Psoas muscle (tissue), 8 donors: ENCODE data around the gene EPHB1. TPM values are rescaled to one million over a fixed set of nuclear protein-coding genes. Genes with fewer than 3 reads are reported as not detected.

Source experiments
- ATAC-seq, 4 donors: fragments of 200-7000 bp; cut with Tn5 transposase; one replicate each; pipeline ENCODE4 v1.9.1; 2020; ENCODE audit warnings: moderate library complexity in 3 of 4, mild to moderate bottlenecking in 2 of 4
- DNase-seq, 2 donors: peaks; one replicate each; pipeline ENCODE4 v3.0.0-alpha.2; 2020
- H3K27ac ChIP-seq: fragments of 200-600 bp; one replicate; pipeline ENCODE4 v1.8.0; 2022
- H3K27me3 ChIP-seq, 3 donors: fragments of 200-600 bp in 1 of 3; one replicate each; pipeline versions ENCODE4 v1.6.1 to v1.8.0; 2013 to 2022; ENCODE audit warnings: low read length in 2 of 3, mild to moderate bottlenecking in 2 of 3, moderate library complexity in 1 of 3; ENCODE audit not compliant: insufficient read depth in 3 of 3
- H3K36me3 ChIP-seq, 2 donors: fragments of 200-600 bp in 1 of 2; one replicate each; pipeline versions ENCODE4 v1.6.1 to v1.8.0; 2013 to 2022; ENCODE audit warnings: low read depth in 1 of 2, mild to moderate bottlenecking in 1 of 2, moderate library complexity in 1 of 2; ENCODE audit not compliant: insufficient read depth in 1 of 2
- H3K4me1 ChIP-seq: fragments of 200-600 bp; one replicate; pipeline ENCODE4 v1.8.0; 2022
- H3K4me3 ChIP-seq: fragments of 200-600 bp; one replicate; pipeline ENCODE4 v1.8.0; 2022; ENCODE audit warnings: mild to moderate bottlenecking
- H3K9me3 ChIP-seq: fragments of 200-600 bp; one replicate; pipeline ENCODE4 v1.8.0; 2022
- WGBS, 3 donors: extraction: QIAGEN DNeasy Blood & Tissue Kit; methylation state at CpG; one replicate each; pipeline versions ENCODE4 v1.1.6 to v1.1.7; 2013; 5-methylcytosine and 5-hydroxymethylcytosine counted together
- intact Hi-C, 2 donors: fragments of 100-400 bp; cut with DNase I; formaldehyde crosslinking; loops; one replicate each; pipeline versions ENCODE4 v1.11.0 to v1.14.2; 2022
- polyA plus RNA-seq, 3 donors: library from polyadenylated mRNA; stranded (reverse); fragments of 200-250 nt; gene quantifications; one replicate each; pipeline ENCODE4 v1.2.3, GENCODE V29; 2013
- total RNA-seq, 4 donors: library from RNA; stranded (reverse); fragmentation: NEBNext Ultra II Directional in 2 of 4; extraction: Animal tissue kit (Norgen Biotek cat#: 25700) in 2 of 4; gene quantifications; one replicate each; pipeline versions ENCODE4 v1.2.1 to v1.2.4, GENCODE V29; 2021 to 2023
- TF ChIP-seq, protein P1 (sequence below): fragments of 200-600 bp; IDR thresholded peaks from one replicate; pipeline ENCODE4 v1.8.0; 2022; ENCODE audit warnings: antibody characterized with exemption
- donor health status: healthy with polysubstance abuse.
- donor health status: DM: no; HTN: no; CAD: no; lungs with moderate emphysema.
- donor health status: Bipolar disorder and iron deficiency.
- donor health status: healthy.
- donor health status: DM: yes; HTN: yes; CAD: no.
- donor health status: DM: no; HTN: no; CAD: no.
- donor health status: DM: no; HTN: no; CAD: no.
- donor health status: DM: yes; HTN: yes; CAD: no.

The EPHB1 gene
- total and polyA plus RNA-seq, 7 donors: 0.85 to 6.3 (median 2.0) TPM

DNA sequence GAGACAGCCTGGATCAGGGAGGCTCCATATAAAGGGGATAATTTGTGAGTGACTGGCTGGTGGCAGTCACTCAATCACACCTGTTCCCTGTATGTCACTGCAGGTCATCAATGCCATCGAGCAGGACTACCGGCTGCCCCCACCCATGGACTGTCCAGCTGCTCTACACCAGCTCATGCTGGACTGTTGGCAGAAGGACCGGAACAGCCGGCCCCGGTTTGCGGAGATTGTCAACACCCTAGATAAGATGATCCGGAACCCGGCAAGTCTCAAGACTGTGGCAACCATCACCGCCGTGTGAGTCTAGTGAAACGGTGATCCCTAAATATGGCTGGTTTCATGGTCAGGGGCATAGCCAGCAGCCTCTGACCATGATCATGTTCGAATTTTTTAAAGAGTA is 453.2 kb downstream of the EPHB1 start:
- Histone ChIP-seq H3K36me3 (no peaks in the 10 kb centered on the region), H3K4me3 (no peak overlapping the region), H3K4me1 (peaks cover 10% of the 10 kb centered on the region), H3K9me3 (no peaks in the 10 kb centered on the region), H3K27ac (peak overlapping the region; percentile 72), H3K27me3 (no peaks in the 10 kb centered on the region)
- ATAC-seq: peak; percentile 86 to 97 (median 90)
- intact Hi-C loops: loop anchor here (10.0 kb wide), 1 partner anchor 453 kb away; the partner anchor contains the start of gene EPHB1 (in 2 of the 2)
- DNase-seq: peak; percentile 17 to 74
- 24 to 40% (median 35%) methylated on average over 12 of the region's 12 CpGs for WGBS, 3 donors
- TF ChIP-seq, protein P1, sequence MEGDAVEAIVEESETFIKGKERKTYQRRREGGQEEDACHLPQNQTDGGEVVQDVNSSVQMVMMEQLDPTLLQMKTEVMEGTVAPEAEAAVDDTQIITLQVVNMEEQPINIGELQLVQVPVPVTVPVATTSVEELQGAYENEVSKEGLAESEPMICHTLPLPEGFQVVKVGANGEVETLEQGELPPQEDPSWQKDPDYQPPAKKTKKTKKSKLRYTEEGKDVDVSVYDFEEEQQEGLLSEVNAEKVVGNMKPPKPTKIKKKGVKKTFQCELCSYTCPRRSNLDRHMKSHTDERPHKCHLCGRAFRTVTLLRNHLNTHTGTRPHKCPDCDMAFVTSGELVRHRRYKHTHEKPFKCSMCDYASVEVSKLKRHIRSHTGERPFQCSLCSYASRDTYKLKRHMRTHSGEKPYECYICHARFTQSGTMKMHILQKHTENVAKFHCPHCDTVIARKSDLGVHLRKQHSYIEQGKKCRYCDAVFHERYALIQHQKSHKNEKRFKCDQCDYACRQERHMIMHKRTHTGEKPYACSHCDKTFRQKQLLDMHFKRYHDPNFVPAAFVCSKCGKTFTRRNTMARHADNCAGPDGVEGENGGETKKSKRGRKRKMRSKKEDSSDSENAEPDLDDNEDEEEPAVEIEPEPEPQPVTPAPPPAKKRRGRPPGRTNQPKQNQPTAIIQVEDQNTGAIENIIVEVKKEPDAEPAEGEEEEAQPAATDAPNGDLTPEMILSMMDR: no peak

DNA sequence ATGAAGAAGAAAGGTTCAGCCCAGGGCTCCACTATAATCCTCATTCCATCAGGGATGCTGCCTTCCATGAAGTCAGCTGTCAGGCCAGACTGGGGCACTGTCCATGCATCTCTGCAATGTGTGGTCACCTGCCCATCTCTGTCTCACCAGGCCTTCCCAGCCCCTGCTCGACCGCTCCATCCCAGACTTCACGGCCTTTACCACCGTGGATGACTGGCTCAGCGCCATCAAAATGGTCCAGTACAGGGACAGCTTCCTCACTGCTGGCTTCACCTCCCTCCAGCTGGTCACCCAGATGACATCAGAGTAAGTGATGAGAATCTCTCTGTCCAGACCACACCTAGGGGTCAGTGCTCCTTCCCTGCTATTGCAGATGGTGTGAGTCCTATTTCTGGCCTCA is 454.1 kb downstream of the EPHB1 start:
- intact Hi-C loops: loop anchor here (10.0 kb wide), 1 partner anchor 454 kb away; the partner anchor contains the start of gene EPHB1 (in 2 of the 2)
- H3K36me3 ChIP-seq: no peaks in the 10 kb centered on the region
- H3K9me3 ChIP-seq: no peaks in the 10 kb centered on the region
- H3K27me3 ChIP-seq: no peaks in the 10 kb centered on the region
- TF ChIP-seq, protein P1: no peak
- DNase-seq: no peak
- H3K4me1 ChIP-seq: peaks cover 10% of the 10 kb centered on the region
- no peak overlapping the region for H3K27ac ChIP-seq
- no peak for ATAC-seq
- no peak overlapping the region for H3K4me3 ChIP-seq
- 86 to 91% (median 91%) methylated on average over 5 of the region's 5 CpGs for WGBS, 3 donors

DNA sequence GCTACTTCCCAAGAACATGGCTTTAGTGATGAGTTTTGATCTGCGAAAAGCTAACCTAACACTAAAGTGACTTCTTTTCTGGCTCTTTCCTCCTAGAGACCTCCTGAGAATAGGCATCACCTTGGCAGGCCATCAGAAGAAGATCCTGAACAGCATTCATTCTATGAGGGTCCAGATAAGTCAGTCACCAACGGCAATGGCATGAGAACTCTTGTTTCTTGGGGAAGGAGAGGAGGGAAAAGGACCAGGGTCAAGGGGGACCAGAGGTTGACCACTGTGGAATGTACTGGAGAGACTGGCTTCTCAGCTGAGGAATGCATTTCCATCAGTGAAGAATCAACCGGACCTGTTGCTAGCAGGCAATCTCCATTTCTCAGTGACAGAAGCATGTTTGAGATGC is 463.9 kb downstream of the EPHB1 start:
- TF ChIP-seq, protein P1: no peak
- WGBS, 3 donors: 90 to 96% (median 91%) methylated on average over 3 of the region's 3 CpGs

DNA sequence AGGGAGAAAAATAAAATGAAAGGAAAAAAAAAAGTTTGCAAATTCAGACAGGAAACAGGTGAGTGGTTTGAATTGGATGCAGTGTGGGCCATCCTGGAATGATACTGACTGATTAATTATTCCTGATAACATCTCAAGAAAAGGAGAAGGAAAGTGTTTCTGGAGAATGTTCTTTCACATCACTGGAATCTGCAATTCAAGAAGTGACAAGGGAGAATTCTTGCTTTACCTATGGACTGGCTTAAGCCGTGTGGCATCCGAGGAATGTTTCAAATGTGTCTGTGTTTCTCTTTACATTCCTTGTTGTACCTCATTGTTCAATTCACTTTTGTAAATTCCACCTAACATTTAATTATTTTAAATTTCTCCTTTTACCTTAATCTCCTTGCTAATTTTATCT is 465.0 kb downstream of the EPHB1 start:
- H3K27me3 ChIP-seq: no peaks in the 10 kb centered on the region
- no peak overlapping the region for H3K4me3 ChIP-seq
- H3K36me3 ChIP-seq: no peaks in the 10 kb centered on the region
- no peaks in the 10 kb centered on the region for H3K4me1 ChIP-seq
- intact Hi-C loops: no loop called here
- TF ChIP-seq, protein P1: no peak
- no peaks in the 10 kb centered on the region for H3K9me3 ChIP-seq
- no peak for DNase-seq
- no peak for ATAC-seq
- H3K27ac ChIP-seq: no peak overlapping the region
- WGBS, 3 donors: 90 to 95% (median 91%) methylated on average over 2 of the region's 2 CpGs

More for the DNA sequence above, 463.9 kb downstream of the EPHB1 start:
- DNase-seq: no peak
- H3K36me3 ChIP-seq: no peaks in the 10 kb centered on the region
- no peaks in the 10 kb centered on the region for H3K27me3 ChIP-seq
- no peak for ATAC-seq
- no peaks in the 10 kb centered on the region for H3K9me3 ChIP-seq
- no peak overlapping the region for H3K27ac ChIP-seq
- H3K4me1 ChIP-seq: no peaks in the 10 kb centered on the region
- intact Hi-C loops: no loop called here
- H3K4me3 ChIP-seq: no peak overlapping the region

DNA sequence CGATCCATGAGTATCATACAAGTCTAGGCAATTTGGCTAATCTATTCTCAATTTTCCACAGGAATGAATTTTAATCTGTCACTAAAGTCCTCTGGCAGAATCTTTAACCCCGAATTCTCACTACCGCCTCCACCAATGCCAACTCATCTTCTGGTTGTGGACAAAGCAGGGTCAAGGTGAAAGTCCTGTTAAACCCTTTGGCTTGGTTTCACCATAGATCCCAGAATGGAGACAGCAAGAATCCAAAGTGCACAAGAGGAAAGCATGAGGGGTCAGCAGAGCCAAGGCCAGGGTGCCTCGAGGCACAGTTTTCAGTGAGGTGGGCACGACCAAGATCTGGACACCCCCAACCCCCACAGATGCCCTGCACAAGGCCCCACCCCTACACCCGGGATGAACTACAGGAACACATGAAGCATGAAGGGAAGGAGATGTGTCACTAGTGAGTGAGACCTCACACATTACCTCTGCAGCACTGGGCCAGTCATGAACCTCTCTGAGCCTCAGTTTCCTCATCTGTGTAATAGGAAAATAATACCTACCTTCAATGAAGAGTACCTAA is 466.2 kb downstream of the EPHB1 start:
- Histone ChIP-seq H3K36me3 (no peaks in the 10 kb centered on the region), H3K4me1 (no peaks in the 10 kb centered on the region), H3K27me3 (no peaks in the 10 kb centered on the region), H3K4me3 (no peak overlapping the region), H3K9me3 (no peaks in the 10 kb centered on the region), H3K27ac (no peak overlapping the region)
- intact Hi-C loops: no loop called here
- 88 to 94% (median 92%) methylated on average over 6 of the region's 6 CpGs for WGBS, 3 donors
- no peak for DNase-seq
- no peak for ATAC-seq
- TF ChIP-seq, protein P1: no peak
